Islet precursor cell (in vitro differentiated cells): ENCODE results near the gene NFIB.

Source experiments
- DNase-seq: peaks from one replicate; pipeline ENCODE4 v3.0.0-alpha.2; 2018

Gene NFIB

DNA sequence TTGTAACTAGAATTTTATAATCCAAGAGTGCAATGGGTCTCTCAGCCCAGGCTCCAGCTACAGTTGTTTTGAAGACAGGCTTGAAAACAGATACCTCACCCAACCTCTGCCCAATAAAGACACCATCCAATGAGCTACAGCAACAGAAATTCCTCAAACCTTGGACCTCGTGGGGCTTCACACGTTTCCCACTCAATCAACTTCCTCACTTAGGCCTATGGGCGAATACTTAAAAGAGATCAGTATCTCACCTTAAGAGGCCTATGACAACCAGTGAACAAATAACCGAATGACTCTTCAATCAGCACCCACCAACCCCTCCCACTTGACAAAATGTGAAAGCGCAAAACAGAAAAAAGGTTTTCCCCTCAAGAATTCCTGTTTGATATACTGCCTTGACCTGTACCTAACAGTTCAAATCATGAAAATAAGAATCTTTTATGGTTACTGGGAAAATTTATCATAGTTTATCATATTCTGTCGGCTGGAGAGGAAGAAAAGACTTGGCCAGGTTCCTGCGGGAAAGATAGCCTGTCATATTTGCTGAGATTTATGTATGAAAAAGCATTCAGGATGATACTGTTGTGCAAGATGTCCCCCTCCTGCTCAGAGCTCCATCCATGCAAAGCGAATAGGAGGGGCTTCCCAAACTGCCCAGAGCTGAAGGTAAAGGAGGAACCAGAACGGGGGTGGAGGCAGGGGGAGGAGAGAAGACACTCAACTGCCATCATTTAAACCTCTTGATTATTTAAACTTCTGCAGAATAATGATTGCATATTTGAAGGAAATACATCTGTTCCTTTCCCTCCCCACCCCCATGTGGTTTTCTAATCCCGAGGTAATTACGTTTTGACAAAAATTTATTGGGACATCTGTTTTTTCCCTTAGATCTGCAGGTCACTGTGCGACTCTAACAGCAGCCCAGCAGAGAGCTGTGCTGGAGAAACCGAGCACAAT is 256.3 kb downstream of the NFIB start:
- DNase-seq, result no peak

DNA sequence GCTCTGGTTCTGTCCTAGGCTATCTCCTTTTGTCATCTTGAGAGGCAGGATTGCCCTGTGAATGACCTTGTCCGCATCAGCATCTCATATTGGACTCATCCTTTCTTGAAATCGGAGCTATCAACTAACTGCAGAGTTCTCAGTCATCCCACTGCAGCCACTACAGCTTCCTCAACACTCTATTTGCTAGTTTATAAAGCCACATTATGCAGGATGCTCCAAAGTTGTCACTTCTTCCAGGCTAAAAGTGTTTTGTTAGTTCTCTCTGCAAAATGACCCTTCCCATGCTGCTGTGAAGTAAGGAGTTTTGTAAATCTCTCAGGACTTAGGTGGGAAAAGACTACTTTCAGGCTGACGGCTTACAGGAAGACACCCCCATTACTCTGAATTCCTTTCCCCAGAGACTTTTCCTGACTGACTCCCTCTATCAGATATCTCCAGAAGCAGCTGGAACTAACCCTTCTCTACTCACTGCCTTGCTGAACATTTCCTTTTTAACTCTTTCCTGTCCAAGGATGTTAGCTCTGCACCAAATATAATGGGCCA is 257.6 kb downstream of the NFIB start:
- DNase-seq, result no peak

DNA sequence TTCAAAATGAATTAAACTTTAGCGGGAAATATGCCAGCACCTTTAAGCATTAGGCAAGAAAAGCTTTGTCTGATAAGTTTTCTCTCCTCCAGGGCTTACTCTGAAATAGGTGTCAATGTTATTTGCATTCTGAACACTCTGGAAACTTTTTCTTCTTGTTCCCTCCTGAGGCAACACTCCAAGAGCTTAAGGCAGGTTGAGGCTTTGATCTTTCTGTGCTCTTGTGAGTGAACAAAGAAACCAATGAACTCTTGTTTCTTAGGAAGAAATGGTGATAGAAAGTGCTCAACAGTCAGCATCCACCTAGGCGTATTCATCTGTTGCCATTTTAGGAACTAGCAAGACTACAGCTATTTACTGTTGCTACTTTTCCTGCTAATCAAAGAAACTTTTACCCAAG is 259.8 kb downstream of the NFIB start:
- no peak for DNase-seq

DNA sequence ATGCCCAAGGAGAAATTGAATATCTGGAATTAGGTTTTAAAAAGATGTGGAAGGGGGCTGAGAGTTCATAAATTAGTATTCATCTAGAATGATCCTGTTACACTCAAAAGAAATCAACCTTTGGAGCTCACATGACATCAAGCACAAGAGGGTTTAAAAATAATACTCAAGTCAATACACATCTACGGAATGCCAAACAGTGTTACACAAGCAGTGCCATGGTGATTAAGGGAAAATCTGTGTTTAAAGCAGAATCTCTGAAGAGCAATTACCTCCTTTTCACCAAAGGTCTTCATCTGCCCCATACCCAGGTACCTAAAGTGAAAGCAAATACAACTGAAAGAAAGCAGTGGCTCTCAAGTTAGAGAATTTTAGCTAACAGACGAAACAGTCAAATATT is 261.6 kb downstream of the NFIB start:
- no peak for DNase-seq

DNA sequence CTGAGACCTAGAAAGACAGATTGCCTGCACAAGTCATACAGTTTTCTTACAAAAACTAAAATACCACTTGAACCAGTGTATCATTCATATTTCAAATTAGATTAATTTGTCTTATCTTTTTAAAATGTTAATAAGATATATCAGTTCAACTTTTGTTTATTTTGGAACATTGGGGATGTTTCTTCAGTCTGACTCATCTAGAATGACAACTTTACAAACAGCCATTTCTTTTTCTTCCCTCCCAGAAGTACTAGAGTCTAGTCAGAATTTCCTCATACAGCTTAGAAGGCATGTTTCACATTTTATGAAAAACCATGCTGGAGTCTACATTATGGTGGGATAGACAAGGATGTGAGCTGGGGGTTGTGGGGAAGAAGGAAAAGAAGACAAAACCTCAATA is 262.5 kb downstream of the NFIB start:
- no peak for DNase-seq

DNA sequence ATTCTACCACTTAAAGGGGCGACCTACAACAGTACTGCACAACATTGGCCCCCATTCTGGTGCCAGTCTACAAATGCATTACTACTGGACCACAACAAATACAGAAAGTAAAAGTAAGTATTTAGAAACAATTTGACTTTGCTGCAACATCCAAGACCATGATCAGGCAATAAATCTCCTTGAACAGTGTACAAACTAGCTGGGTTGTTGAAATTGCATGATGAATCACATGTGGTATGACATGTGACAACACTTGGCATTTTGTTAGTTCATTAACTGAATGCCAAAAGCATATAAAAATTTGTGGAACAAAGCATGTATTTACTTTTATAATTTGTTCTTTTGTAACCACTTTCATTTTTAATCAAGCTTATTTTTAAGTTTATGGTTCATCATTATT is 270.5 kb downstream of the NFIB start:
- DNase-seq, result no peak

DNA sequence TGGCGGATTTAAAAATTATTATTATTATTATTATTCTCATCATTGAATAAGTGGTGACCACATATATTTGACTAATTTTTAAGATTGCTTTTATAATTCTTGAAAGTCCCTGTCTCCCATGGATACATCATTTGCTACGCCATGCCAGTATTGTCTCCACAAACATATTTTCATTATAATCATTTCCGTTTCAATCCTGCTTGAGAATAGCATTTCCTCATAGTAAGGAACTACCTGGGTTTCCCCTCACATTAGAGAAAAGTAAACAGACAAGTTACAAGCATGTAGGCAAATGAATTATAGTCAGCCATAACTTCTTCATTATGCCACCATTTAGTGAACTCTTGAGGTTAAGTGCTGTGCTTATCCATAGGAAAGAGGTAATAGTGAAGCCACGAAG is 276.6 kb downstream of the NFIB start:
- DNase-seq, result no peak

DNA sequence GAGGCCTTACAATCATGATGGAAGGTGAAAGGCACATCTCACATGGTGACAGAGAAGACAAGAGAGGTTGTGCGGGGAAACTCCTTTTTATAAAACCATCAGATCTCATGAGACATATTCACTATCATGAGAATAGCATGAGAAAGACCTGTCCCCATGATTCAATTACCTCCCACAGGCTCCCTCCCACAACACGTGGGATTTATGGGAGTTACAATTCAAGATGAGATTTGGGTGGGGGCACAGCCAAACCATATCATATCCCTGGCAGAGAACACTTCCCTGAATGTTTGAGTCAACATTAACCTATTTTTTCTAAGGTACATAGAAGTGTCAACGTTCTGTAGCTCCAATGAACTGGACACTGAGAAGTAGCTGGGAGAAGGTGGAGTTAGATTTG is 280.9 kb downstream of the NFIB start:
- no peak for DNase-seq
